Coronary artery (tissue), 2 donors: ENCODE measurements around the gene SLC10A7.

ENCODE experiments used
- DNase-seq: peaks from one replicate; pipeline ENCODE4 v3.0.0-alpha.2; 2017; ENCODE audit warnings: low spot score
- H3K27ac ChIP-seq, 2 donors: fragments of 200-600 bp; sonication (generic); one replicate each; pipeline ENCODE4 v1.5.1; 2016 to 2019
- H3K4me3 ChIP-seq: fragments of 200-600 bp; sonication (generic); 2 replicates; pipeline ENCODE4 v1.5.1; 2016; ENCODE audit warnings: mild to moderate bottlenecking, moderate library complexity
- CTCF ChIP-seq: fragments of 200-600 bp; sonication (generic); IDR thresholded peaks from one replicate; pipeline ENCODE4 v1.5.1; 2019; ENCODE audit warnings: antibody characterized with exemption

The SLC10A7 gene

GRCh38 chr4:146214238-146214637 is 307.5 kb downstream of the SLC10A7 start, which contains the start of gene REELD1:
Gene REELD1 (plus strand): TSS chr4:146214538. CDS start chr4:146216953, 2,415 bp downstream.
- H3K4me3 ChIP-seq: no peak within 1 kb of the TSS
- DNase-seq: no peak
- TF ChIP-seq CTCF: no peak
- H3K27ac ChIP-seq: no peak within 1 kb of the TSS

- no peak overlapping the region for H3K27ac ChIP-seq
- DNase-seq: no peak
- H3K4me3 ChIP-seq: no peak overlapping the region
- TF ChIP-seq CTCF: no peak
Observed at GRCh38 chr4:146212781-146213180, 309.0 kb downstream of the SLC10A7 start.

- no peak for DNase-seq
- Histone ChIP-seq H3K27ac (no peak overlapping the region), H3K4me3 (no peak overlapping the region)
- no peak for TF ChIP-seq CTCF
Observed at GRCh38 chr4:146211440-146211839, 310.3 kb downstream of the SLC10A7 start.

GRCh38 chr4:146210890-146211289 is 310.9 kb downstream of the SLC10A7 start:
- TF ChIP-seq CTCF: no peak
- Histone ChIP-seq H3K4me3 (no peak overlapping the region), H3K27ac (no peak overlapping the region)
- no peak for DNase-seq

GRCh38 chr4:146207410-146207809 is 314.3 kb downstream of the SLC10A7 start:
- no peak for TF ChIP-seq CTCF
- no peak for DNase-seq
- H3K4me3 ChIP-seq: no peak overlapping the region
- H3K27ac ChIP-seq: no peak overlapping the region
